Fibroblast of skin of left biceps (primary cell): Measurements from ENCODE around the gene GADL1.

Experiments used
- DNase-seq, 2 experiments: peaks; one replicate each; pipeline ENCODE4 v3.0.0-alpha.2; 2013; ENCODE audit warnings: low read depth in 2 of 2

Gene GADL1

DNA sequence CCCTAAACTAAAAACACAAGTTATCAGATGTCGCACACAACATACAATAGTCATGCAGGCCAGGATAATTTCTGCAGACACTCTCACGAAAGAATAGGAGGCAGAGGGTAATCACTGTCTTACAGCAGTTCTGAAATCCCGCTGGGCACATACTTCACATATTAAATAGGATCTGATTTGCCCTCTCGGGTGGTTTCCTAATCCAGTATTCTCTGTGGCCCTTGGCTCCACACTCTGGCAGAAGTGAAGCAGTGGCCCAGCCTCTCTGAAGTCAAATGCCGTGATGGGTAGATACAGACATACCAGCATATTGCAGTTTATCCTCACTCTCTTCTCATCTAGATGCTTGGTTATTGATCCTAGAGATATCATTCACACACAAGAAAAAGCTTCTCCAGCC lies 19.0 kb downstream of the GADL1 start:
- DNase-seq = no peak

DNA sequence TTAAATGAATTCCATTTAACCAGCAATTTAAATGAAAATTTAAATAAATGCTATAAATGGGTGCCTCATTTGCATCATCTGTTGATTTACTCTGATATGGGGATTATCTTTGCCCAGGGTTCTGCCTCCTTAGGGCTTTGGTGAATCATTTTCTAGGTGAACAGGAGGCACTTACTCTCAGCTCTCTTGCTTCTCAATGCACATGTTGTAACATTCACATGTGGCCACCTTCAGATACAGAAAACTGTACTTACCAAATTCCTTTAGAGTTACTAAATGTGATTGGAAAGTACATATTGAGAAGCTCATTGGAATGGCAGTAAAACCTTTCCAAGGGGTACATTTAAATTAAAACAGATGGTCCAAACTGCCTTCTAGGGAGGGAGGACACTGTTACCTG lies 20.8 kb downstream of the GADL1 start:
- DNase-seq = no peak

DNA sequence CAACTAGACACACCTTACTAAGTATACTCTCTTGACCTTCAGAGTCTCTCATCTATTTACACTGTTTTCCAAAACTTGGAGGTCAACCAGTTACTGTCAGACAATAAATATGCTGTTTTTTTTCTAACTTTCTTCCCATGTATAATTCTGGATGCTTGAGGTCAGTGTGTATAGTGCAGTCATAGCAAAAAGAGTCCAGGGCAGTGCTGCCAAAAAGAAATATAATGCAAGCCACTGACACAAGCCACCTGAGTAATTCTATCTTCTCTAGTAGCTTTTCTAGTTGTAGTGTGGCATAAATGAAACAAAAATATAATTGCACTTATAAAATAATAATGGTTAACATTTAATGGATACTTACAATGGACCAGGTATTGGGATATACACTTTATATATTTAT lies 21.6 kb downstream of the GADL1 start:
- no peak for DNase-seq

DNA sequence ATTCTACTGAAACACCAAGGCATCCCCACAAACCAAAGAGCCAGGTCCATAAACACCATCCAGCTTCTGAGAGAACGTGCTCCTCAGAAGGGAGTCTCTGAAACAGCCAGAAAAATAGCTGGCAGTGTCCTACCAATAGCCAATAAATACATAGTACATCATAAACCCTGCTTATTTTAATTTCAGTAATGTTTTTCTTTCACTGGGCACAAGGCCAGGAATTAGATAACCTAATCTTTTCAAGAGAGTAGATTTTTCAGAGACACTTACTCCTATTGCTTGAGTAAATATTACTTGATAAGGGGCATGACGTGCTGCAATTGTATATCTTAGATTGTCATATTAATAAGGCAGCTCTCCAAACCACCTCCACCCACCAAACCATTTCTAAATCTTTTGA lies 22.7 kb downstream of the GADL1 start:
- DNase-seq = no peak

DNA sequence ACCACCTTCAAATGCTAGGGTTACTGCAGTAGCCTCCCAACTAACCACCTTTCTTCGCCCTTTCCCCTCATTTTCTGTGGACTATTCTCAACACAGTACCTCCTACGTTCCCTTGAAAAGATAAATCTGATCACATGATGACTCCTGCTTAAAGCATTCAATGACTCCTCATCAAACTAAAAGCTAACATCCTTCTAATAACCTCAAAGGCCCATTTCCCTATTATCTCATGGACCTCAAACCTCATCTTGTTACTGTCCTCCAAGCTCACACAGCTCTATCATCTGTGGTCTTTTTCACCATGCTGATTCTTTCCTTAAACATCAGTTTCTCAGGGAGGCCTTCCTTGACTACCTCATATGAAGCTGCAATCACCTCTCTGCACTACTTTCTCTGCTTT lies 29.6 kb downstream of the GADL1 start:
- no peak for DNase-seq

DNA sequence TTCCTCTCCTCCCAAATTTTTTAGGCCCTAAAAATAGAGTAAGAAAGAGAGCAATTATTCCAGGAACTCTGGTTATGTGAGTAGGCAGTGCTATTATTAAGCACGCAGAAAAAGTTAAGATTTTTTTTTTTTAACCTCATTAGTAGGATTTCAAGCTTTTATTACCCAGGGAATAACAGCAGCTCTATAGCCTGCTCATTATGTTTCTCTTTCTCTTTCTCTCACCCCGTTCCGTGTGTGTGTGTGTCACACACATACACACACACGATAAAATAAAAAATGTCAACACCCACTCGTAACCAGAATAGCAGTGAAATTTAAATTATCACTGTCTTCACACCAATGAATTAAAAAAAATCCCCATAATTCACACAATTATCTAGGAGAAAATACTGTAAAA lies 30.3 kb downstream of the GADL1 start:
- DNase-seq = no peak

DNA sequence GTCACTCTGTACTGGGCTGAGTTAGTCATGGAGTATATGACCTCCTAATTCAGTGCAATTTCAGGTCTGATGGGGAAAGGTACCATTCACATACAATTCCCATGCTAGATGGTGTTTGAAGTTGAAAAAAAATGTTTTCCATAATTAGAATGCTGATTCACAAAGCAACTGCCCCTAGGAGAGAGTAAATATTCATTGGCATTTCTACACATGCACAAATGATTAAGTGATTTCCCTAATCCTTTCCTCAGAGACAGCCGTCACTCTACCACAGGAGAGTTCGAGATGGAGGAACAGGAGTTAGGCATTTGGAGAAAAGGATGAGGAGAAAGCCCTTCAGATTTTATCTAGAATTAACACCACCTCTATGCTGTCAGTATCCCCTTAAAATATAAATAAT lies 32.5 kb downstream of the GADL1 start:
- no peak for DNase-seq

DNA sequence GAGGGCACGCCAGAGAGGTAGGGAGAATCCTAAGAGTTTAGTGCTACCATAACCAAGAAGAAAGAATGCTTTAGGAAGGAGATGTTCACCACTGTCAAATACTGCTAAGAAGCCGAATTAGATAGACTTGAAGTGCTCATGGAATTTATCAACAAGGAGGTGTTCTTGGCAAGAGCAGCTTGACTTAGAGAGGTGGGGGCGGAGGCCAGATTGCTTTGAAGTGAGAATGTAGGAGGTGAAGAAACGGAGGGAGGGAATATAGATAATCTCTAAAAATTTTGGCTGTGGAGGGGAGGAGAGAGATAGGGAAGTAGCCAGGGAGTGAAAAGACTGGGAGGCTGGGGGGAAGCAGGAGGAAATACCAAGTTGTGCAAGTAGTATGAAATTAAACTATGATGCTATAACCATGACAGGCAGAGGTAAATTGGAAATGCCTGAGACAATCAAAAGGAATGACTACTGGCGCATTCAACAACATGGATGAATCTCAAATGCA lies 35.5 kb downstream of the GADL1 start:
- DNase-seq = no peak

DNA sequence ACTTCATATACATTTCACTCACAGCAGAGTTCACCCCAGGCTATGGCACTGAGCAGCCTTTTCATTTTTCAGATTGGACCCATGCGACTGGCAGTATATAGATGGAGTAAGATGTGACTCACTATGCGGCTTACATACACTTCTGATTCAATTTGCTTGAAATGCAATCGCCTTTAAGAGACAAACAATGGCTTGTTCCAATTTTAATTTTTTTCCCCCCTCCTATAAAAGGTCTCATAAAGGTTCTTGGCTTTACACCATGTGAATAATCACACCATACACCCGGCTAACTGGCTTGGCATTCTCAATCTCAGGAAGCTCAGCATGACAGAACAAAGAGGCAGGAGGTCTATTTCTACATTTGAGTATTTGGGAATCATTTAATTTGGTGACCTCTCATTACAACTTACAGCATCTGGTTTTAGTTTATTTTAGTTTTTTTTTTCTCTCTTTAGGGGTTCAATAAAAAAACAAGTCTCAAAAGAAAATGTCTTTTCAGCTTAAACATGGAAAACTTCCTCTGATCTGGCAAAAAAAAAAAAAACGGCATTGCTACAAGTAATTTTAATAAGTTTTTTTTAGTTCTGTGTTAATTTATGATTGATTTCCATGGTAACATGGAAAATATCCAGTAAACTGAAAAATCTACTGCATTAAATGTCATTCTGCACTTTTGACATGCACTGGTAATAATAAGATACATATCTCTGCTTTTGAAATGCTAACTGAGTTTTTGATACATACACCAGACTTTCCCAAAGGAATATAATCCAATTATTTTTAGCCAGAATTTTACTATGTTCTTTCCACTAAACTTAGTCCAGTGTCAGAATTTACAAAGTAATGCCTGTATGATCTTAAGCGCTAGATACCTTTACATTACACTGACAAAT lies 38.8 kb downstream of the GADL1 start:
- peak in 1 of 2 experiments; percentile 5 for DNase-seq

DNA sequence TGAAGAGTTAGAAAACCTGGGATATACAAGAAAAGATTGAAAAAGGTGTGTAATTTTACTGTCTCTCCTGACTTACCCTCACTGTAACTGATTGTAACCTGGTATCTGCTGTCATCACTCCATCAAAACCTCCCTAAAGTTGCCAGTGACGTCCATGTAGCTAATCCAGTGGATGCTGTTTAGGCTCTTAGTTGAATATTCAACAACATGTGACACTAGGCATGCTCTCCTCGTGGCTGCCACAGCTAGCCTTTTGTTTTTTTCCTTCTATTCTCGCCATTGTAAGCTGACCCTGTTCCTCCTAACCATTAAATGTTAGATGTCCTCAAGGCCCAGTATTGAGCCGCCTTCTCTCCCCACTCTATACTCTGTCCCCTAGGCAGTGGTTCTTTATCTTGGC lies 41.6 kb downstream of the GADL1 start:
- no peak for DNase-seq

DNA sequence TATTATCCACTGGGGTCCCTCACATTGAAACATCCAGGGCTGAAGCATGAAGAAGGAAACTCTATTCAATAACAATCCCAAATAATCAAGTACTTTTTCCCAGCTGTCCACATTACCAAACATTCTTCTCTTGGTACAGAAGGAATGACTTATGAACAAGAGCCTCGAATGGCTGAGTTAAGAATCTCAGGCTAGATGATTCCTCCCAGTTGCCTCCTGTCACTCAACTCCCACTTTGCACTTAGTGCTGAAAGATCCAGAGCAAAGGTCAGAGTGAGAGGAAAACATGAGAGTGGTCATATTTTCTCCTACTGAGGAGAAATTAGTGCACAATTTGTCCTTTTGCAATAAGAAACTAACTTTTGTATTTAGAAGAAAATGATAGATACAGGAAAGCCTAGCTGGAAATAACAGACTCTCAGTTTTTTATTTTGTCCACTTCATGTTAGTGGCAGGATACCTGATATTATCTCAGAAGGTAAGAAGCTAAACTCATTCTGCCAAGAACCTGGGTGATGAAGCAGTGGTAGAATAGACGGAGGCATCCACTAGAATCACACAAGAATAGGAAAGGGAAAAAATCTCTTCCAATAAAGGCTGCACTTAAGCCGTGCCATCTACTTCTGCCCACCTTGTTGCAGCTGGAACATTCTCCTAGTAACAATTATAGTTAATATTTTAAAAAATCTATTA lies 46.2 kb downstream of the GADL1 start:
- DNase-seq = no peak

DNA sequence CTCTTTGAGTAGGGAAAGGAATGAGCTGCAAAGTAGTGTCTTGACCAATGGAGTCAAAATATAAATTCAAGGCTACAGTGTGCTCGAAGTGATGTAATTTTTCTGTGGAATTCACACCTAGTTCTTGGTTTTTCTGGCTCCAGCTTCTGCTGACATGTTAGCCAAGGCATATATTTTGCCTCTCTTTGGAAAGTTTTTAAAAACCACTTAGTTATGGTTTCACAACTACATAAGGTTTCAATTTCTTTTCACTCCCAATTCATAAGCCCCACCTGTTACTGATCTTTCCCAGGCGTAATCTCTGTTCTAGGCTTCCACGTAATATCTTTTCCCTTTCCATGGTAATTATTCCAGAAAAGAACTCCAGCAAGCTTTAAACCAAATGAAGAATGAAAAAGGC lies 46.9 kb downstream of the GADL1 start:
- peak; percentile 10 to 28 for DNase-seq

DNA sequence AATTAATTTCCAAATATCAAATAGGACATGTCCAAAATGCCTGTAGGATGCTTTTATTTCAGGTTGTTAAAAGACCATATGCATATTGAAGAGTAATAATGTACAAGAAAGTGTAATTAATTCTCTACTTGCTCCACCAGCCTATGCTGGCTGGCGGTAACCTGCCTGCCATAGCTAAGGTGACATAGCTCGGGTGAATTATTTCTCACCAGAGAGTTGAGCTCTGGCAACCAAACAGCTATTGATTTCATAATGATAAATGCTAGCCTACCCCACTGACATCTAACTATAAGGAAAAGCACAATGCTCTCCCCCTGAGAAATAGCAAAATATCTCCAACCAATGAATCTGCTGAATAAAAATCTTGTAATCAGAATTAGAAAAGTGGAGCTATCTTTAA lies 48.9 kb downstream of the GADL1 start:
- DNase-seq = no peak

DNA sequence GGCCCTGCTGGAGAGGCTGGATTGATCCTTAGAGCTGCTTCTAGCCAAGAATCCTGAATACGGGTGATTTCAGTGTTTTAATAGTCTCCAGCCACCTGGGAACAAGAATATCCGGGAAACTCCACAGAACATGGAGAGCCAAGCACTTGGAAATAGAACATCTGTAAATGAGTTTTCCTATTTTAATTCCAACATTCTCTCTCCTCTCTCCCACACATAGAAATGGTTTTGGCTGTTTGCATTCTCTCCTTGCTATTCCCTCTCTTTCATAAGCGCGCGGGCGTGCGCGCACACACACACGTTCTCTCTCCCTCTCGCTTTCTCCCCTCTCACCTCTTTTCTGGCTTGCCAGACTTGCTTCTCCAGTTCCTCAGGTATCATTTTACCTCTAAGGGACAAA lies 50.6 kb downstream of the GADL1 start:
- DNase-seq = no peak

DNA sequence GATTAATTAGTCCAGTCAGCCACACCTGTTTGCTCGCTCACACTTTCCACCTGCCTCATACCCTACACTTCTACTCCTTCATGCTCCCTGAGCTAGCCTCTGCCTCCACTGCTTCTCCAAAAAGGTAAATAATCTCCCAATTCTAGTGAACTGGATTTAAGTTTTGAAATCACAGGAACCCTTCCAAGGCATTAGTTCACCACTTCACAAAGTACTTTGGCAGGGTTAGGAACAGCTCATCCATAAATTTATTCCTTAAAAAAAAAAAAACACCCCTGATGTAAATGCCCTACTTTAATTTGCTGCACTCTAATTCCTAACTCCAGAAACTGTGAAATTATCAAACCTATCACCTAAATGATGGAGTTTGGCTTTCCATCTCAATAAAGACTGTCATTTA lies 58.3 kb downstream of the GADL1 start:
- DNase-seq = no peak

DNA sequence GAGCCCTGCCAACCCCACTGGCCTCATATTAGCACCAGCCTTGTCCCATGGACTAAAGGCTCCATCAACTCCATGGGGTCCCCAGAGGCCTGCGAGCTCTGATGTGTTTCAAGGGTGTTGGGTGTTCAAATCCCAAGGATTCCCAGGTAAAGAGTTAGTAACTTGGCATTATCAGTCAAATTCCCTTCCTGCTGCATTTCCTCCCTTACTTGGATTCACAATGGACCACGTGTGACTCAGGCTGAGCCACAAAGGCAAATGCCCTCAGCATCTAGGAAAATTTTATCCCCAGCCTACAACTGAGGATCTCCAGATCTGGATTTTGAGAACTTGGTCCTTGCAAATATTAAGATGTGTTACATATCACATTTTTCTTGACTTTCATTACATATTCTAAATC lies 58.8 kb downstream of the GADL1 start:
- no peak for DNase-seq

DNA sequence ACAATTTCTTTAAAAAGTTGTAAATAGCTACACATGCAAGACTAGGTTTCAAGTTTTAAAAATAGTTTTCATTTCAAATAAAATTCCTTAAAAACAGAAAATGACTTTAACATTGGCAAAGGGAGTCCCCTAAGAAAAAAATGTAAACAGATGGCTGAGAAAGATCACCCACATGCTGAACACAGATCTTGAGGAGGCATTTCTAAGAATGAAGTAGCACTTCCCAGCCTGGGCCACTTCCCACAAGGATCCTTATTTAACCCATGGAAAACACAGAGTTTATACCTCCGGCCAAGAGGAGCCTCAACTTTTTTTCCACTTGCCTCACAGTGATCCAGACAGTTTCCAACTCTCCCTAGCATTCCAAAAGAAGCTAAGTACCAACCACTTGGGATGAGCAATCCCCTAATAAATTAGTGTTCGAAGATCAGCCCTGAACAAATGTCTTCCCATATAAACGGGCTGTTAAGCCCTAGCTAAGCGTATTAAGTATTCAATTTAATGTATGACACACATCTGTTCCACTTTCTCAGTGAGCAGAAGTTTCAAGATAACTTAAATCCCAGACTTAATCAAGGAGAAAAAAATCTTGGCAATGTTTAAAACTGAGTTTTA lies 61.4 kb downstream of the GADL1 start:
- no peak for DNase-seq

DNA sequence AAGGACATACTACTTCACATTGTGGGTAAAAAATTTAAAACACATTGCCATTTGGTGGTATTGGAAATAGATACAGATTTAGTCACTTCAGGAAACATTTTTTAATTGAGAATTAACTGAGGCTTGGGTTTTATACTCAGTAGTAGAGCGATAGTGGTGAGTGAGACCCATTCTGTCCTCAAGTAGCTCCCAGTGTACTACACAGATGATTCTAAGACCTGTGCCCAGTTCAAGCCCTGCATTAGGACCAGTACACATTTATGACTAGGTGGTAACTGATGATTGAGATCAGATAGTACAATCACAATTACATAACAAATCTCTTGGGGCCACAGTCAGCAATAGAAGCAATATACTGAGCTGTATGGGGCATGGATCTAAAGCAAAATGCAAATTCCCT lies 67.4 kb downstream of the GADL1 start:
- no peak for DNase-seq

DNA sequence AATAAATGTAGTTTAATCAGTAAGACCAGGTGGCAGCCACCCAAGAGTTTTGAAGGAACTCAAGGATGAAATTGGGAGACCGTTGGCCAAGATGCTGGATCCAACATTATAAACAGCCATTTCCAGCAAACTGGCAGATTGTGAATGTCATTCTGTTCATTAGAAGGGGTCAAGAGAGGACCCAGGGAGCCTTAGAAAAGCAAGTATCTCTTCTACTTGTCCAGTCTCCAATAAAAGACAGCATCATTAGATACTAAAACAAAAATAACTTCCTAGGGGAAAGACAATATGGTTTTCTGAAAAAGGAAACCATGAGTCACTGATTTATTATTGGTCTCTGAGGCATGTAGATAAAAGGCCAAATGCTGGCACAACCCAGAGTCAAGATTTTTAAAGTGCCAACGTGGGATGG lies 67.9 kb downstream of the GADL1 start:
- no peak for DNase-seq

DNA sequence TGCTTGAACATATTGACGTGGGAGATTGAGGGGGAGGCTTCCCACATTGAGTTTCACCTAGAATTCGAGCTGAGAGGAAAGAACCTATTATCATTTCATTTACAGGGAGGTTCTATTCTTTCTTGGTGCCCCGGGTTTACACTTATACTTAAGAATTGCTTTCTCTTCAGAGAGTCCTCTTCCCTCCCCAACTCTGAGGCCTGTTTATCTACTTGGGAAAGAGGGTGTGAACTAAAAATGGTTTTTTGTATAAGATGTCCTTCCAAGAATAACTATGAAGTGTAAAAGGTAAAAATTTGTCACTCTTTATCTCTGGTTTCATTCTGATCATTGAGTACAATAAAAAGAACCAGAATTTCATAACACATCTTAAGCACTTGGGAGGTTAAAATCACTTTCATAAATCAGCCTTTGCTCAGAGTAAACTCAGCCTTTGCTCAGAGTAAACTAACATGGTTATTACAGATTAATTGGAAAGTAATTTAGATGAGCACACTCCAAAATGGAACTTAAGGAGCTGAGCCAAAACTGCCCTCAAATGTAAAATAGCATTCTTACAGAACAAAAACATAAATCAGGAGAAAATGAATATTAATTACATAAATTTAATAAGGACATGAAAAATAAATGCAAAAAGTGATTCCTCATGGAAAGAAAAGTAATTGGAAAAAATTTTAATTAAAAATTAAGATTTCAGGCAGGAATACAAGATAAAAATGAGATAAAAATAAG lies 75.2 kb downstream of the GADL1 start:
- DNase-seq = no peak

DNA sequence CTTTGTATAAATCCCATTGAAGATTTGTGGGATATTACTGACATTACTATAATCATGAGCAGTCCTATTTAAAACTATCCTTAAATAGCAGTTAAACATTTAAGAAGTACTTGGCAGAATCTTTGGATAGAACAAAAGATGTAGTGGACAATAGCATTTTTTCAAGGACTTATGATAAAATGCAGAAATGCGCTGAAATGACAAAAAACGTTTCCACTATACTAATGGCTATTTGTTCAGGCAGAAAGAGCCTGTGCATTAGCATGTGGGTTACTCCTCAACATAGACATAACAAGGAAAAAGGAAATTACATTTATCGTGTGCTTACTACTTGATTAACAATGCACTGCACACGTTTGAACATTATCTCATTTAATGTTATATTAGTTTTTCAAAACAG lies 80.7 kb downstream of the GADL1 start:
- DNase-seq = no peak

DNA sequence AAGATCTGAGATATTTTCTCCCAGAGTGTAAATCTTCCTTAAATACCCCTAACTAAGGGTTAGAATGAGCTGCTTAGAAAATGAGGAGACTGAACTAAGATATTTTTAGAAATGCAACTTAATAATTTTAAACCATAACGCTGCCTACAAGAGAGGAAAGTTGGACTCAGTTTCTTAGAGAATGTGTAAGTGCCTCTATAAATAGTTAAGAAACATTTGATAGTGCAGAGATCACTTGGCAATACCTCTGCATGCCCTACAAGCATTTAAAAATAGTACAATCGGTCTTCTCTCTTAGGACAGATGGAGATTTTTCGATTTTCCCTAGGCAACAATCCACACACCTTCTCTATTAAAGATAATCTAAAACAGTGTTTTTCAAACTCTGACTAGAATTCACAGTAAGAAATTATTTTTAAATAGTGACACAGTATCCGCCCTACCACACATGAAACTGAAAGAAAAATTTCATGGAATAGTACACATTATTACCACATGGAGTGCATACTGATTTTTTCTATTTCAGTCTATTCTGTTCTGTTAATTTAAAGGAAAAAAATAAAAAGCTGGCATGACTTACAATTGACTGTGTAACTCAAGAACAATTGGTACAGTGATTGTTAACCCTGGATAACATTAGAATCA lies 83.2 kb downstream of the GADL1 start:
- DNase-seq = no peak
